ENCODE data around the gene UBA1.
"Not testable (repeated sequence)": the region's sequence is repeated elsewhere in the genome, so short reads cannot be mapped to it uniquely, and the experiment has no call there.

The UBA1 gene

DNA sequence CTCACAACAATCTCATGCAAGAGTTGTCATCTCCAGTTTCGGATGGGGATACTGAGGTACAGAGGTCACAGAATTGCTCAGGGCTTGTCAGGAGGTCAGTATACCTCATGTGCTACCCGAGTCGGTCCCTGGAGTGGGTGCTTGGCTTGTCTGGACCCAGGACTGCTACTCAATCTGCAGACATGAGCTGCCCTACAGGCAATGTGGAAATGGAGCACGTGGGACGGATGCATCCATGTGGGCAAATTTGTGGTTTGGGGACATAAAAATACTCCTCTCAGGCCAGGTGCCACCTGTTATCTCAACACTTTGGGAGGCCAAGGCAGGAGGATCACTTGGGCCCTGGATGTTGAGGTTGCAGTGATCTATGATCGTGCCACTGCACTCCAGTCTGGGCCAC, 54.9 kb downstream of the UBA1 start:
- Histone ChIP-seq H3K79me2 (ENCODE audit: insufficient read depth, low read length) (no peaks in the 10 kb centered on the region), H3K4me2 (ENCODE audit: low read depth, low read length, poor library complexity, severe bottlenecking) (no peak overlapping the region), H3K9ac (ENCODE audit: low read depth, low read length, poor library complexity, severe bottlenecking) (no peak overlapping the region), H3K9me2 (replicated peaks; ENCODE audit: low read depth, low read length) (no peaks in the 10 kb centered on the region), H3F3A (ENCODE audit: low read depth) (no peaks in the 10 kb centered on the region), H3K27me3 (ENCODE audit: insufficient read depth, low read length, poor library complexity, severe bottlenecking) (no peaks in the 10 kb centered on the region), H3K9me3 (ENCODE audit: insufficient read depth, low read depth, low read length) (no peaks in the 10 kb centered on the region), H3K36me3 (ENCODE audit: insufficient read depth, low read length) (peaks cover 19% of the 10 kb centered on the region; the same call in 1 of the 2 replicates), H4K20me1 (ENCODE audit: insufficient read depth, low read length, poor library complexity, severe bottlenecking) (no peaks in the 10 kb centered on the region), H3K4me3 (ENCODE audit: low read length, poor library complexity, severe bottlenecking) (no peak overlapping the region), H2AFZ (ENCODE audit: low read length) (no peak overlapping the region), H3K4me1 (ENCODE audit: insufficient read depth, low read length, poor library complexity, severe bottlenecking) (no peaks in the 10 kb centered on the region)
- no peak for TF ChIP-seq EZH2phosphoT487 (IDR thresholded peaks at IDR 0.05; ENCODE audit: borderline replicate concordance)

DNA sequence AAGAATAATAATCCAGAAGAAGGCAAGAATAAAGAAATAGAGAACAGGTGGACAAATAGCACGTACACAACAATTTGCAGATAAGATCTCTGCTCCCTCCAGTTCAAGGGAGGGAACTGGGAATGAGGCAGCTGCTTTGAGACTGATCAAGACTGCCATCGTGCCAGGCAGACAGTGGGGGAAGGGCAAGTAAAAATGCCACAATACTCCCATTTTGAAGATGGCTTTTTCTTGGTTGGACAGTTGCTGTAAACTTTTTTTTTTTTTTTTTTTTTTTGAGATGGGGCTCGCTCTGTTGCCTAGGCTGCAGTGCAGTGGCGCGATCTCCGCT, 56.4 kb downstream of the UBA1 start:
- Histone ChIP-seq H3K9me2 (replicated peaks; ENCODE audit: low read depth, low read length) (no peaks in the 10 kb centered on the region), H3F3A (ENCODE audit: low read depth) (no peaks in the 10 kb centered on the region), H3K36me3 (ENCODE audit: insufficient read depth, low read length) (peaks cover 12% of the 10 kb centered on the region; the same call in 1 of the 2 replicates), H3K9me3 (ENCODE audit: insufficient read depth, low read depth, low read length) (no peaks in the 10 kb centered on the region), H3K27me3 (ENCODE audit: insufficient read depth, low read length, poor library complexity, severe bottlenecking) (no peaks in the 10 kb centered on the region), H3K79me2 (ENCODE audit: insufficient read depth, low read length) (no peaks in the 10 kb centered on the region), H3K9ac (ENCODE audit: low read depth, low read length, poor library complexity, severe bottlenecking) (no peak overlapping the region), H3K4me3 (ENCODE audit: low read length, poor library complexity, severe bottlenecking) (no peak overlapping the region), H2AFZ (ENCODE audit: low read length) (no peak overlapping the region), H3K4me2 (ENCODE audit: low read depth, low read length, poor library complexity, severe bottlenecking) (no peak overlapping the region), H4K20me1 (ENCODE audit: insufficient read depth, low read length, poor library complexity, severe bottlenecking) (no peaks in the 10 kb centered on the region), H3K4me1 (ENCODE audit: insufficient read depth, low read length, poor library complexity, severe bottlenecking) (no peaks in the 10 kb centered on the region)
- TF ChIP-seq, protein P1, sequence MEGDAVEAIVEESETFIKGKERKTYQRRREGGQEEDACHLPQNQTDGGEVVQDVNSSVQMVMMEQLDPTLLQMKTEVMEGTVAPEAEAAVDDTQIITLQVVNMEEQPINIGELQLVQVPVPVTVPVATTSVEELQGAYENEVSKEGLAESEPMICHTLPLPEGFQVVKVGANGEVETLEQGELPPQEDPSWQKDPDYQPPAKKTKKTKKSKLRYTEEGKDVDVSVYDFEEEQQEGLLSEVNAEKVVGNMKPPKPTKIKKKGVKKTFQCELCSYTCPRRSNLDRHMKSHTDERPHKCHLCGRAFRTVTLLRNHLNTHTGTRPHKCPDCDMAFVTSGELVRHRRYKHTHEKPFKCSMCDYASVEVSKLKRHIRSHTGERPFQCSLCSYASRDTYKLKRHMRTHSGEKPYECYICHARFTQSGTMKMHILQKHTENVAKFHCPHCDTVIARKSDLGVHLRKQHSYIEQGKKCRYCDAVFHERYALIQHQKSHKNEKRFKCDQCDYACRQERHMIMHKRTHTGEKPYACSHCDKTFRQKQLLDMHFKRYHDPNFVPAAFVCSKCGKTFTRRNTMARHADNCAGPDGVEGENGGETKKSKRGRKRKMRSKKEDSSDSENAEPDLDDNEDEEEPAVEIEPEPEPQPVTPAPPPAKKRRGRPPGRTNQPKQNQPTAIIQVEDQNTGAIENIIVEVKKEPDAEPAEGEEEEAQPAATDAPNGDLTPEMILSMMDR (conservative IDR thresholded peaks at IDR 0.05; ENCODE audit: low read length) = no peak
- no peak for TF ChIP-seq EZH2phosphoT487 (IDR thresholded peaks at IDR 0.05; ENCODE audit: borderline replicate concordance)

DNA sequence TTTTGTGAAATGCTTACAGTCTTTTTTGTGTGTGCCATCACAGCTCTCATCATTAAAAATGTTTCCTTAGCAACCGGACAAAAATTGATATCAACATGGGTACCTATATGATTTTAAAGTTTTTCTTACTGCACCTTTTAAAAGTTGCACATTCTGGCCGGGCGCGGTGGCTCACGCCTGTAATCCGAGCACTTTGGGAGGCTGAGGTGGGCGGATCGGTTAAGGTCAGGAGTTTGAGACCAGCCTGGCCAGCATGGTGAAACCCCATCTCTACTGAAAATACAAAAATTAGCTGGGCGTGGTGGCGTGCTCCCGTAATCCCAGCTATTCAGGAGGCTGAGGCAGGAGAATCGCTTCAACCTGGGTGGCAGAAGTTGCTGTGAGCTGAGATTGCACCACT, 64.0 kb downstream of the UBA1 start:
- not testable (repeated sequence) for H3K4me2 ChIP-seq (ENCODE audit: low read depth, low read length, poor library complexity, severe bottlenecking); H4K20me1 ChIP-seq (ENCODE audit: insufficient read depth, low read length, poor library complexity, severe bottlenecking); H3K9ac ChIP-seq (ENCODE audit: low read depth, low read length, poor library complexity, severe bottlenecking); H3F3A ChIP-seq (ENCODE audit: low read depth); H3K79me2 ChIP-seq (ENCODE audit: insufficient read depth, low read length); H3K9me2 ChIP-seq (replicated peaks; ENCODE audit: low read depth, low read length); H3K36me3 ChIP-seq (ENCODE audit: insufficient read depth, low read length); H3K9me3 ChIP-seq (ENCODE audit: insufficient read depth, low read depth, low read length); H3K4me3 ChIP-seq (ENCODE audit: low read length, poor library complexity, severe bottlenecking); H3K27me3 ChIP-seq (ENCODE audit: insufficient read depth, low read length, poor library complexity, severe bottlenecking); H3K4me1 ChIP-seq (ENCODE audit: insufficient read depth, low read length, poor library complexity, severe bottlenecking); H2AFZ ChIP-seq (ENCODE audit: low read length)
